A549 treated with AZD9567 at 1 μM for 4 hours (cell line): ENCODE data around the gene PALS1. TPM values are rescaled to one million over a fixed set of nuclear protein-coding genes. Genes with fewer than 3 reads are reported as not detected.

Source experiments
- total RNA-seq: library from RNA; stranded (reverse); fragments of 200-300 nt; extraction: Qiagen RNA extraction; gene quantifications from 5 replicates; pipeline ENCODE4 v1.2.3, GENCODE V29; 2022; ENCODE audit not compliant: insufficient read depth

Gene PALS1
- 13.3 to 16.5 TPM (median 15.1 TPM) in 5 replicates for total RNA-seq

DNA sequence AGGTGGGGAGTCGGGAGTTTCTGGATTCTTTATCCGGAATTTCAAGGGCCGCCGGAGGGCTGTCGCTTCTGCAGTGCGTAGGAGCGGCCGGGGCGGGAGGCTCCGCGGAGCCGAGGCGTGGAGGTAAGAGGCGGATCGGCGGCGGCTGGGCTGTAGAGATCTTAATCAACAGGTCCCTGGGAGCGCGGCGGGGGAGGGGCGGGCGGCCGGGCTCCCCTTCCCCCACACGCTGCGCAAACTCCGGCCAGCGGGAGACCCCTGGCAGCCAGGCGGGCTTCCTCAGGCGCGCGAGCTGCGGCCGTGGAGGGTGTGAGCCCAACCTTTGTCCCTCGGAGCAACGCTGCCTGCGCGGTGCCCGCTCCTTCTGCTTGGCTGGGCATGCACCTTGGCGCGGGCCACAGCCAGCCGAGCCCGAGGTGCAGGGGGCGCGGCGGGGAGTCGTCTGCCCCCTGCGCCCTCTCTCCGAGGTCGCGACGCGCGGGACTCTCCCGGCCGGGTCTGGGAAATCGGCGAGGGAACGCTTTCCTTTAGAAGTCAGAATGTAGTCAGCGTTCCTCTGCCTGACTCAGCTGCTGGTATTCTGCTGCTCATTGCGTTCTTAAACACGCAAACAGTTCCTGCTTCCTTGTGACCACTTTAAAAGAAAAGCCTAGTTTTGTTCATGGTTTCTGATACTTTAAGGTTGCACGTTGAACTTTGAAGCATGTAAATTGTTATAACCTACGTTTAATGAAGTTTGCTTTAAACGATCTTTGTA, at the start of gene PALS1:
PALS1 (plus strand) TSS at position 25 of the 757 bp plus-strand sequence. CDS start 37,736 bp downstream, outside the sequence.

Other genes with a start within 250 kb of the PALS1 start
- 0.06 to 0.13 TPM (median 0.10 TPM) in 3 of 5 replicates, not detected in the others for gene GARIN2, start 52.0 kb upstream of the PALS1 start, total RNA-seq
- gene ATP6V1D, start 118.4 kb downstream of the PALS1 start, total RNA-seq: 61.5 to 75.1 TPM (median 70.3 TPM) in 5 replicates
- 216 to 491 TPM (median 232 TPM) in 5 replicates for gene EIF2S1, start 118.9 kb downstream of the PALS1 start, total RNA-seq
- gene PLEK2, start 170.7 kb downstream of the PALS1 start, total RNA-seq: 13.6 to 18.0 TPM (median 16.2 TPM) in 5 replicates
- gene TMEM229B, start 247.3 kb downstream of the PALS1 start, total RNA-seq: 0.14 to 0.22 TPM (median 0.17 TPM) in 4 of 5 replicates, not detected in the other